Neural progenitor cell (in vitro differentiated cells): ENCODE measurements around the gene TSPAN14. TPM values are rescaled to one million over a fixed set of nuclear protein-coding genes. Genes with fewer than 3 reads are reported as not detected.

Source experiments
- DNase-seq: peaks from one replicate; pipeline ENCODE4 v3.0.0-alpha.2; 2016; ENCODE audit warnings: low spot score
- H2AFZ ChIP-seq: fragments of 200-600 bp; sonication (generic); replicated peaks from 2 replicates; pipeline ENCODE4 v1.6.1; 2016; ENCODE audit warnings: antibody characterized with exemption
- H3F3A ChIP-seq: fragments of 200-600 bp; sonication (generic); 2 replicates; pipeline ENCODE4 v1.6.1; 2016; ENCODE audit warnings: antibody characterized with exemption, low read depth
- H3K27ac ChIP-seq: fragments of 200-600 bp; sonication (generic); 2 replicates; pipeline ENCODE4 v1.5.1; 2016; ENCODE audit warnings: mild to moderate bottlenecking
- H3K27me3 ChIP-seq: fragments of 200-600 bp; sonication (generic); 2 replicates; pipeline ENCODE4 v1.6.1; 2016; ENCODE audit warnings: mild to moderate bottlenecking, moderate library complexity
- H3K36me3 ChIP-seq: fragments of 200-600 bp; sonication (generic); 2 replicates; pipeline ENCODE4 v1.5.1; 2016
- H3K4me1 ChIP-seq: fragments of 200-600 bp; sonication (generic); 2 replicates; pipeline ENCODE4 v1.6.1; 2016; ENCODE audit warnings: mixed run types
- H3K4me2 ChIP-seq: fragments of 200-600 bp; sonication (generic); 2 replicates; pipeline ENCODE4 v1.6.1; 2016
- H3K4me3 ChIP-seq: fragments of 200-600 bp; sonication (generic); 2 replicates; pipeline ENCODE4 v1.5.1; 2016
- H3K79me2 ChIP-seq: fragments of 200-600 bp; sonication (generic); 2 replicates; pipeline ENCODE4 v1.6.1; 2016; ENCODE audit warnings: low read depth
- H3K9ac ChIP-seq: fragments of 200-600 bp; sonication (generic); 2 replicates; pipeline ENCODE4 v1.6.1; 2016
- H3K9me3 ChIP-seq: fragments of 200-600 bp; sonication (generic); 2 replicates; pipeline ENCODE4 v1.5.1; 2016; ENCODE audit warnings: low read depth
- H4K20me1 ChIP-seq: fragments of 200-600 bp; sonication (generic); 2 replicates; pipeline ENCODE4 v1.6.1; 2016; ENCODE audit warnings: low read depth
- H3K27ac Mint-ChIP-seq: 3 replicates; pipeline ENCODE4 v1.8.0; 2021; ENCODE audit warnings: mixed read lengths
- H3K27me3 Mint-ChIP-seq: 2 replicates; pipeline ENCODE4 v1.8.0; 2022; ENCODE audit warnings: low read depth, mild to moderate bottlenecking, inconsistent platforms, moderate library complexity, mixed read lengths; ENCODE audit not compliant: insufficient read depth
- H3K36me3 Mint-ChIP-seq: 3 replicates; pipeline ENCODE4 v1.8.0; 2021; ENCODE audit warnings: mixed read lengths
- H3K4me1 Mint-ChIP-seq: 3 replicates; pipeline ENCODE4 v1.8.0; 2021; ENCODE audit warnings: mixed read lengths
- H3K4me3 Mint-ChIP-seq: 3 replicates; pipeline ENCODE4 v1.8.0; 2021; ENCODE audit warnings: mild to moderate bottlenecking, moderate library complexity, mixed read lengths
- H3K9me3 Mint-ChIP-seq: 3 replicates; pipeline ENCODE4 v1.8.0; 2020; ENCODE audit warnings: mixed read lengths
- CTCF ChIP-seq: fragments of 200-600 bp; sonication (generic); IDR thresholded peaks from 2 replicates; pipeline ENCODE4 v1.5.1; 2017; ENCODE audit warnings: antibody characterized with exemption, mild to moderate bottlenecking
- EZH2 ChIP-seq: fragments of 200-600 bp; sonication (generic); IDR thresholded peaks from 2 replicates; pipeline ENCODE4 v1.6.1; 2017; ENCODE audit warnings: antibody characterized with exemption, mild to moderate bottlenecking, moderate library complexity
- EZH2phosphoT487 ChIP-seq: fragments of 200-600 bp; sonication (generic); IDR thresholded peaks from 2 replicates; pipeline ENCODE4 v1.6.1; 2017; ENCODE audit warnings: antibody characterized with exemption
- total RNA-seq: library from RNA; depleted of rRNA; stranded (reverse); fragments of >200 nt; gene quantifications from 2 replicates; pipeline ENCODE4 v1.2.3, GENCODE V29; 2015; ENCODE audit warnings: low replicate concordance

TSPAN14 gene
- total RNA-seq, 1 donor from 2014 or later = 32.7 TPM

- Histone ChIP-seq H3K9ac (no peak overlapping the region), H4K20me1 (no peaks in the 10 kb centered on the region), H3K4me3 (no peak overlapping the region), H3F3A (no peaks in the 10 kb centered on the region), H3K27me3 (no peaks in the 10 kb centered on the region), H2AFZ (no peak overlapping the region), H3K79me2 (no peaks in the 10 kb centered on the region), H3K4me2 (no peak overlapping the region), H3K4me1 (no peaks in the 10 kb centered on the region), H3K27ac (no peak overlapping the region), H3K9me3 (no peaks in the 10 kb centered on the region), H3K36me3 (peaks cover 9% of the 10 kb centered on the region)
- Mint-ChIP-seq H3K4me1 (no peaks in the 10 kb centered on the region), H3K27ac (no peak overlapping the region), H3K4me3 (no peak overlapping the region), H3K27me3 (peaks cover 2% of the 10 kb centered on the region), H3K9me3 (no peaks in the 10 kb centered on the region), H3K36me3 (peaks cover 54% of the 10 kb centered on the region)
- DNase-seq = no peak
- TF ChIP-seq EZH2phosphoT487 = no peak
- TF ChIP-seq EZH2 = no peak
- TF ChIP-seq CTCF = no peak
These were observed 24.6 kb upstream of the TSPAN14 start for GRCh38 chr10:80429521-80429973.

GRCh38 chr10:80433134-80433533, 21.0 kb upstream of the TSPAN14 start:
- Histone ChIP-seq H3K36me3 (peaks cover 9% of the 10 kb centered on the region), H2AFZ (no peak overlapping the region), H3K9me3 (no peaks in the 10 kb centered on the region), H3F3A (no peaks in the 10 kb centered on the region), H3K27me3 (no peaks in the 10 kb centered on the region), H3K4me2 (no peak overlapping the region), H4K20me1 (no peaks in the 10 kb centered on the region), H3K4me3 (no peak overlapping the region), H3K27ac (no peak overlapping the region), H3K9ac (no peak overlapping the region), H3K79me2 (no peaks in the 10 kb centered on the region), H3K4me1 (peaks cover 8% of the 10 kb centered on the region)
- DNase-seq = no peak
- no peak for TF ChIP-seq CTCF
- no peak for TF ChIP-seq EZH2
- TF ChIP-seq EZH2phosphoT487 = no peak
- H3K36me3 Mint-ChIP-seq = peaks cover 24% of the 10 kb centered on the region
- H3K4me3 Mint-ChIP-seq = no peak overlapping the region
- no peaks in the 10 kb centered on the region for H3K9me3 Mint-ChIP-seq
- no peak overlapping the region for H3K27ac Mint-ChIP-seq
- H3K27me3 Mint-ChIP-seq = peaks cover 2% of the 10 kb centered on the region
- peaks cover 3% of the 10 kb centered on the region for H3K4me1 Mint-ChIP-seq

- peaks cover 3% of the 10 kb centered on the region for H3K4me1 Mint-ChIP-seq
- no peak overlapping the region for H3K4me3 ChIP-seq
- H3K9ac ChIP-seq = no peak overlapping the region
- no peaks in the 10 kb centered on the region for H3K79me2 ChIP-seq
- H3K27me3 Mint-ChIP-seq = peaks cover 6% of the 10 kb centered on the region
- no peak for DNase-seq
- no peak overlapping the region for H3K27ac ChIP-seq
- no peak overlapping the region for H3K4me2 ChIP-seq
- peaks cover 9% of the 10 kb centered on the region for H3K36me3 ChIP-seq
- H2AFZ ChIP-seq = no peak overlapping the region
- peaks cover 8% of the 10 kb centered on the region for H3K4me1 ChIP-seq
- H3K9me3 ChIP-seq = no peaks in the 10 kb centered on the region
- no peaks in the 10 kb centered on the region for H4K20me1 ChIP-seq
- no peak overlapping the region for H3K4me3 Mint-ChIP-seq
- H3K27me3 ChIP-seq = no peaks in the 10 kb centered on the region
- H3K9me3 Mint-ChIP-seq = no peaks in the 10 kb centered on the region
- TF ChIP-seq CTCF = no peak
- TF ChIP-seq EZH2phosphoT487 = no peak
- peaks cover 14% of the 10 kb centered on the region for H3K36me3 Mint-ChIP-seq
- no peaks in the 10 kb centered on the region for H3F3A ChIP-seq
- no peak overlapping the region for H3K27ac Mint-ChIP-seq
These were observed 17.5 kb upstream of the TSPAN14 start for GRCh38 chr10:80436446-80437098.
